GM18519 (cell line): ENCODE results near the gene ECT2L.
"Not testable (repeated sequence)": the region's sequence is repeated elsewhere in the genome, so short reads cannot be mapped to it uniquely, and the experiment has no call there.

Experiments
- ATAC-seq: cut with Tn5 transposase; IDR thresholded peaks from one replicate; pipeline ENCODE4 v1.9.1; 2021; ENCODE audit warnings: mild to moderate bottlenecking, moderate library complexity; ENCODE audit not compliant: unreplicated experiment, low FRiP score

The ECT2L gene

GRCh38 chr6:138923561-138923960, 127.7 kb downstream of the ECT2L start:
- no peak for ATAC-seq

GRCh38 chr6:138925806-138926205, 129.9 kb downstream of the ECT2L start:
- ATAC-seq: no peak

GRCh38 chr6:138926579-138926978, 130.7 kb downstream of the ECT2L start:
- no peak for ATAC-seq

GRCh38 chr6:138931660-138932059, 135.8 kb downstream of the ECT2L start:
- no peak for ATAC-seq

GRCh38 chr6:138936873-138937272, 141.0 kb downstream of the ECT2L start:
- ATAC-seq: not testable (repeated sequence)

GRCh38 chr6:138943089-138943625, 147.3 kb downstream of the ECT2L start:
- no peak for ATAC-seq

GRCh38 chr6:138944412-138944811, 148.5 kb downstream of the ECT2L start:
- no peak for ATAC-seq

- ATAC-seq: no peak
These were observed 149.5 kb downstream of the ECT2L start for GRCh38 chr6:138945354-138945753.

- no peak for ATAC-seq
These were observed 152.1 kb downstream of the ECT2L start for GRCh38 chr6:138948004-138948403.

GRCh38 chr6:138948546-138949179, 152.8 kb downstream of the ECT2L start:
- no peak for ATAC-seq

- ATAC-seq: no peak
These were observed 157.6 kb downstream of the ECT2L start for GRCh38 chr6:138953451-138953850.
